CD8-positive, alpha-beta memory T cell (primary cell): ENCODE measurements around the gene YBX1. TPM values are rescaled to one million over a fixed set of nuclear protein-coding genes. Genes with fewer than 3 reads are reported as not detected.
A peak's percentile ranks its signal among the peaks of the same experiment; 100 is the strongest.

ENCODE experiments used
- CTCF ChIA-PET: fragments of 350-600 bp; sonication (Branson Sonifier 250); formaldehyde crosslinking; loops from one replicate; lab custom pipeline; 2021; ENCODE audit warnings: antibody characterized with exemption; lab: Charles Lee
- POLR2A ChIA-PET: fragments of 350-600 bp; sonication (Branson Sonifier 250); formaldehyde crosslinking; loops from one replicate; lab custom pipeline; 2021; ENCODE audit warnings: antibody characterized with exemption; lab: Charles Lee
- DNase-seq, 5 donors: peaks; one replicate each; pipeline versions ENCODE4 v3.0.0 to v3.0.0-alpha.2; 2020 to 2022; ENCODE audit warnings: mixed read lengths in 1 of 5
- H3K27ac ChIP-seq: one replicate; pipeline ENCODE4 v1.7.0; 2013; ENCODE audit warnings: low read depth, mild to moderate bottlenecking, low read length, moderate library complexity
- H3K27me3 ChIP-seq: 2 replicates; pipeline ENCODE4 v1.7.0; 2013; ENCODE audit warnings: low read length, mild to moderate bottlenecking; ENCODE audit not compliant: insufficient read depth, poor library complexity, severe bottlenecking
- H3K36me3 ChIP-seq: 2 replicates; pipeline ENCODE4 v1.7.0; 2013; ENCODE audit warnings: mild to moderate bottlenecking, low read length, moderate library complexity; ENCODE audit not compliant: insufficient read depth
- H3K4me1 ChIP-seq: 2 replicates; pipeline ENCODE4 v1.7.0; 2013; ENCODE audit warnings: mild to moderate bottlenecking, low read length, moderate library complexity; ENCODE audit not compliant: insufficient read depth
- H3K4me3 ChIP-seq: 2 replicates; pipeline ENCODE4 v1.7.0; 2013; ENCODE audit warnings: mild to moderate bottlenecking, low read length
- H3K9me3 ChIP-seq: 2 replicates; pipeline ENCODE4 v1.7.0; 2013; ENCODE audit warnings: mild to moderate bottlenecking, low read length
- H3K27ac Mint-ChIP-seq, 8 donors: one replicate each; pipeline ENCODE4 v1.8.0; 2020 to 2021; ENCODE audit warnings: mixed read lengths in 8 of 8, mild to moderate bottlenecking in 6 of 8, inconsistent platforms in 3 of 8, moderate library complexity in 3 of 8
- H3K27me3 Mint-ChIP-seq, 2 donors: one replicate each; pipeline ENCODE4 v1.8.0; 2020 to 2021; ENCODE audit warnings: mixed read lengths in 2 of 2, mild to moderate bottlenecking in 1 of 2, moderate library complexity in 1 of 2
- H3K36me3 Mint-ChIP-seq, 3 donors: one replicate each; pipeline ENCODE4 v1.8.0; 2020 to 2021; ENCODE audit warnings: mixed read lengths in 3 of 3, inconsistent platforms in 1 of 3, mild to moderate bottlenecking in 1 of 3
- H3K4me1 Mint-ChIP-seq, 3 donors: one replicate each; pipeline ENCODE4 v1.8.0; 2020 to 2021; ENCODE audit warnings: mixed read lengths in 3 of 3, inconsistent platforms in 1 of 3, mild to moderate bottlenecking in 1 of 3
- H3K4me3 Mint-ChIP-seq, 7 donors: one replicate each; pipeline ENCODE4 v1.8.0; 2020 to 2021; ENCODE audit warnings: mixed read lengths in 7 of 7, mild to moderate bottlenecking in 6 of 7, moderate library complexity in 4 of 7, inconsistent platforms in 2 of 7
- H3K9me3 Mint-ChIP-seq, 5 donors: one replicate each; pipeline ENCODE4 v1.8.0; 2020 to 2022; ENCODE audit warnings: mixed read lengths in 5 of 5, mild to moderate bottlenecking in 3 of 5, moderate library complexity in 2 of 5, inconsistent platforms in 1 of 5
- polyA plus RNA-seq: library from polyadenylated mRNA; unstranded; fragments of 300-500 nt; fragmentation: Illumina TruSeq; gene quantifications from one replicate; pipeline ENCODE4 v1.2.3, GENCODE V29; 2021
- total RNA-seq, 2 experiments: library from RNA; stranded (reverse); gene quantifications; one replicate each; pipeline ENCODE4 v1.2.3, GENCODE V29; 2021

YBX1 gene
- total and polyA plus RNA-seq, 3 experiments from 2014 or later: 99.0 to 1,379 (median 1,366) TPM

DNA sequence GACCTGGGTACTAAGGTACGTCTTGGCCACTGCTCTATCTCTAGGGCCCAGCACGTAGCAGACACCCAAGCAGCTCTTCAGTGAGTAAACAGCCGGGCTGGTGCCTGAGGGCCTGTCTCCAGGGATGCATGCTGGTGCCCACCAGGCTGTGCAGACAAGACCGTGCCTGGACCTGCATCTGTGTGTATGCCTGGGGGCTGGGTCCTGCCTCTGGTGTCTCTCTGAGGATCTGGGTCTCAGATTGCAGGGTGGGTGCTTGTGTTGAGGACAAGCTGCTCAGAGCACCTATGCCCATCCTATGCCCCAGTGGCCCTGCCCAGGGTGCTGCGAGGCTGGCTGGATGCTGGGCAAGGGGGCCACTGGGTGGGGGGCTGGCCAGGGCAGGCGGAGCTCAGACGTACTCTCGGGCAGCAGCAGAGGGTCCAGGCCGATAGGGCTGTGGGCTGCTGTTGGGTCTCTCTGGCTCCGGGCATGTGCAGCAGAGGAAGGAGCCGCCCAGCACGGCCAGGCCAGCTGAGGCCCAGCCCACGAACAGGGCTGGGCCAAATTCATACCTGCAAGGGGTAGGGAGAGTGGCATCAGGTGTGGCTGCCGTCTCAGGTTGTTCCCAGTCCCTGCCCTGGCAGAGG lies 53.4 kb downstream of the YBX1 start:
- Mint-ChIP-seq H3K4me3 (no peak overlapping the region), H3K27ac (no peak overlapping the region), H3K9me3 (no peaks in the 10 kb centered on the region), H3K27me3 (peaks cover 0 to 3% of the 10 kb centered on the region in 2 donors), H3K4me1 (peaks cover 0 to 7% (median 2%) of the 10 kb centered on the region in 3 donors), H3K36me3 (no peaks in the 10 kb centered on the region)
- H3K27ac ChIP-seq: no peak overlapping the region
- CTCF ChIA-PET: interaction anchor here (1.0 kb wide), 1 partner anchor 11 kb away, joined by 3 read pairs; no protein-coding TSS in a partner anchor
- no peaks in the 10 kb centered on the region for H3K27me3 ChIP-seq
- POLR2A ChIA-PET: interaction anchor here (0.6 kb wide), 1 partner anchor 13 kb away, joined by 5 read pairs; no protein-coding TSS in a partner anchor
- H3K4me1 ChIP-seq: peaks cover 3% of the 10 kb centered on the region
- H3K36me3 ChIP-seq: no peaks in the 10 kb centered on the region
- no peak for DNase-seq
- H3K4me3 ChIP-seq: no peak overlapping the region
- H3K9me3 ChIP-seq: no peaks in the 10 kb centered on the region

DNA sequence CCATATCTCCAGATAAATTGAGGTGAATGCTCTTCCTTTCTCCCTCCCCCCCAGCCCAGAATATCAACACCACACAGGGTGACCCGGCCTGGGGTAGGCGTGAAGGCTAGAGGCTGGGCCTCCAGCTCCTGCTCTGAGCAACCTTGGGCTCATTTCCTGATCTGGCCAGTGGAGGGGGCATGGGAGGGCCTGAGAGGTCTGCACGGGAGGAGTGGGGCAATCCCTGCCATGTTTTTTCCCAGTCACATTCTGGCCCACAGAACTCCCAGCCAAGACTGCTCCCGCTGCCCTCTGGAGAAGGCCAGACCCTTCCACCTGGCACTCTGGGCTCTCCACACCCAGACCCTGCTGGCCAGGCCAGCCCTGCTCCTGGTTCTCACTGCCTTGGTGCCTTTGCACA lies 53.9 kb downstream of the YBX1 start:
- Mint-ChIP-seq H3K4me3 (no peak overlapping the region), H3K27me3 (peaks cover 0 to 3% of the 10 kb centered on the region in 2 donors), H3K36me3 (no peaks in the 10 kb centered on the region), H3K4me1 (peaks cover 0 to 7% (median 2%) of the 10 kb centered on the region in 3 donors), H3K9me3 (no peaks in the 10 kb centered on the region), H3K27ac (no peak overlapping the region)
- Histone ChIP-seq H3K9me3 (no peaks in the 10 kb centered on the region), H3K4me3 (no peak overlapping the region), H3K27ac (no peak overlapping the region), H3K27me3 (no peaks in the 10 kb centered on the region), H3K36me3 (no peaks in the 10 kb centered on the region), H3K4me1 (peaks cover 3% of the 10 kb centered on the region)
- CTCF ChIA-PET: interaction anchor here (1.0 kb wide), 1 partner anchor 11 kb away, joined by 3 read pairs; no protein-coding TSS in a partner anchor
- no peak for DNase-seq
- POLR2A ChIA-PET: no interaction called here

DNA sequence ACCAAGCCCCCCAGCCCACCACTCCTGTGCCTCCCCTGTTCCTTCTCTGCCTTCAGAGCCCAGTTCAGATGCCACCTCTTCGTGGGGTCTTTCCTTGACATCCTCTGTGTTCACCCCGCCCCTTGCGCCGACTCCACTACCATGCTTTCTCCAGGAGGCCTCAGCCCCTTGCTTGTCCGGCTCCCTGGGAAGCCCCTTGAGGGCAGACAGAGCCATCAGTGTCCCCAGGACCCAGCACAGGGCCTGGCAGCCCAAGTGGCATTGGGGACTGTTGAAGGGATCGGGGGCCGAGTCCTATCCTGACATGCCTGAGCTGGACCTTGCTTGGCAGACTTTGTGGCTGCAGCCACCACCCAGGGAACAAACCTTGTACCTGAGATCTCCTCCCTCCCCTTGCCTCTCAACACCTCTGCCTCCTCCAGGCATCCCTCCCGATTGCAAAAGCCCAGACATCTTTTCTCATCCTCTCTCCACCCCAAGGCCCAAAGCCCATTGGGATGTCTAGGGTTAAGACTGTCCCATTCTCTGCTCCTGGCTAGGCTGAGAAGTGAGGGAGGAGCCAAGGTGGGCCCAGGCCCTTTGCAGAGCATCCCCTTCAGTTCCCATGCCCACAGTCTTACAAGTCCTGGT lies 54.5 kb downstream of the YBX1 start:
- Mint-ChIP-seq H3K27me3 (peaks cover 0 to 3% of the 10 kb centered on the region in 2 donors), H3K9me3 (no peaks in the 10 kb centered on the region), H3K36me3 (no peaks in the 10 kb centered on the region), H3K4me3 (no peak overlapping the region), H3K4me1 (peaks cover 0 to 7% (median 2%) of the 10 kb centered on the region in 3 donors), H3K27ac (peak overlapping the region in 2 of 8 donors; percentile 75 to 76)
- H3K36me3 ChIP-seq: no peaks in the 10 kb centered on the region
- no peaks in the 10 kb centered on the region for H3K9me3 ChIP-seq
- no peak overlapping the region for H3K4me3 ChIP-seq
- H3K27me3 ChIP-seq: no peaks in the 10 kb centered on the region
- CTCF ChIA-PET: interaction anchor here (1.0 kb wide), 1 partner anchor 10 kb away, joined by 3 read pairs; no protein-coding TSS in a partner anchor
- H3K4me1 ChIP-seq: peaks cover 3% of the 10 kb centered on the region
- no peak overlapping the region for H3K27ac ChIP-seq
- DNase-seq: no peak
- POLR2A ChIA-PET: no interaction called here

DNA sequence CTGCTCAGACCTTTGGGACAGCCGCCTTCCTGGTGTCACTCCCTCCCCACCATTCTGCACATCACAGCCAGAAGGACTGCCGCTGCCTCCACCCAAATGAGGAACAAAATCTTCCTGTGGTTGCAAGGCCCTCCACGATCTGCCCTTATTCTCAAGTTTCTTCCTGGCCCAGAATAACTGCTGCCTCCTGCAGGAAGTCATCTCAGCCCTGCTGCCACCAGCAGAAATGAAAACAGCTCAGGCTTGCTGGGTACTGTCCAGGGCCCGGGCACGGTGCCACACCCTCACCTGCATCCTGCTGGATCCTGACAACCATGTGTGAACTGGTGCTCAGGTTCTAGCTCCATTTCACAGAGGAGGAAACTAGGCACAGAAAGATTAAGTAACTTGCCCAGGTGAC lies 55.0 kb downstream of the YBX1 start:
- peaks cover 0 to 7% (median 2%) of the 10 kb centered on the region in 3 donors for H3K4me1 Mint-ChIP-seq
- Histone ChIP-seq H3K4me3 (no peak overlapping the region), H3K27me3 (no peaks in the 10 kb centered on the region), H3K27ac (no peak overlapping the region), H3K4me1 (peaks cover 3% of the 10 kb centered on the region), H3K36me3 (no peaks in the 10 kb centered on the region), H3K9me3 (no peaks in the 10 kb centered on the region)
- H3K4me3 Mint-ChIP-seq: no peak overlapping the region
- H3K27me3 Mint-ChIP-seq: peaks cover 0 to 3% of the 10 kb centered on the region in 2 donors
- no peak for DNase-seq
- ChIA-PET POLR2A (no interaction called here), CTCF (no interaction called here)
- H3K27ac Mint-ChIP-seq: peak overlapping the region in 4 of 8 donors; percentile 24 to 76 (median 58)
- H3K9me3 Mint-ChIP-seq: no peaks in the 10 kb centered on the region
- H3K36me3 Mint-ChIP-seq: no peaks in the 10 kb centered on the region

DNA sequence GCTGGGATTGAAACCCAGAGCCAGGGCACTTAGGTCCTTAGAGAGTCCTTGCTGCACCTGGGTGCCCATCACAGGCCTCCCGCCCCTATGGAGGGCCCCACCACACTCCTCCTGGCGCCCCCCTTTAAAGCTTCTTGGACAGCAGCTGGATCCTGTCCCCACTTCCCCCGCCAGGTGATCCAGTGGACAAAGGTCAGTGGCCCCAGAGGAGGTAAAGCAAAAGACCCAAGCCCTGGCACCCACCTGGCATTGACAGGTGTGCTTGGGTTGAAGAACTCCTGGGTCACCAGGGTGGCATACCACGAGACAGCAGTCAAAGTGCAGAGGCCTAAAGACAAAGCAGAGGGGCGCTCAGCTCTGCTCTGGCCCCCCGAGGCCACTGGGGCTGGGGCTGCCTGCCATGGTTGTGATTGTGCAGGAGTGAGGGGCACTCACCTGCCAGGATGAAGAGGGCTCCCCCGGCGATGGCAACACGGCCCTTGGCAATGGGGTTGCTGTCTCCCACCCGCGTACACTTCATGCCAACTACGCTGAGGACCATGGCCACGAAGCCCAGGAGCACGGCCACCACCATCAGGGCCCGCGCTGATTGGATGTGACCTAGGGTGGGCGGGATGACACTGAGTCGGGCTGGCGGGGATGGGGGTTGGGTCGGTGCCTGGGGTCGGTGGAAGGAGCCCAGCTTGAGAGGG lies 55.9 kb downstream of the YBX1 start:
- ChIA-PET CTCF (no interaction called here), POLR2A (no interaction called here)
- H3K27ac Mint-ChIP-seq: peak overlapping the region in 1 of 8 donors; percentile 50
- peaks cover 0 to 3% of the 10 kb centered on the region in 2 donors for H3K27me3 Mint-ChIP-seq
- Histone ChIP-seq H3K4me3 (no peak overlapping the region), H3K27me3 (no peaks in the 10 kb centered on the region), H3K9me3 (no peaks in the 10 kb centered on the region), H3K36me3 (no peaks in the 10 kb centered on the region), H3K27ac (no peak overlapping the region), H3K4me1 (peaks cover 3% of the 10 kb centered on the region)
- no peak overlapping the region for H3K4me3 Mint-ChIP-seq
- peaks cover 0 to 7% (median 2%) of the 10 kb centered on the region in 3 donors for H3K4me1 Mint-ChIP-seq
- H3K36me3 Mint-ChIP-seq: no peaks in the 10 kb centered on the region
- no peak for DNase-seq
- H3K9me3 Mint-ChIP-seq: no peaks in the 10 kb centered on the region

DNA sequence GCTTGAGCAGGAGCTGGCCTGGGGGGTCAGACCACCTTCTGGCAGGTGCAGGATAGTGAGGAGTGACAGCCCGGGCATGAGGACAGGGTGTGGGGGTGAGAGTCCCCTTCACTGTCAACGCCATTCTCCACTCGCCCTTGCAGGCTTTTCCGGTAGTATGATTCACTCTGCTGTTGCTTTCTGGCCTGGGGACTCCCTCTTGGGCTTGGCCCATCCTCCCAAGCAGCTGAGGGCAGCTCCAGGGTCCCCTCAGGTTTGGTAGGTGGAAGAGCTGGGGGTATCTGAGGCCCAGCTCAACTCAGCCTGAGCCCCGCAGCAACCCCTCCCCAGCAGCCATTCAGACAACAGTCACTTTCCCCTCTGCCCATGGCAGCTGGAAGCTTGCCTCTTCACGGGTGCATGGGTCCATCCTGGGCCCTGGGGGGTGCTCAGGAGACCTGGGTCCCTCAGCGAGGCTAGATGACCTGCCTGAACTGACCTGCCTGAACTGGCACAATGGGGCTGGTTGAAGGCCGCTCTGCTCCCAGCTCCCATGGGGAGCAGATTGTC lies 56.5 kb downstream of the YBX1 start:
- POLR2A ChIA-PET: no interaction called here
- no peaks in the 10 kb centered on the region for H3K9me3 ChIP-seq
- no peak for DNase-seq
- Mint-ChIP-seq H3K4me1 (peaks cover 0 to 7% (median 2%) of the 10 kb centered on the region in 3 donors), H3K4me3 (no peak overlapping the region), H3K27me3 (peaks cover 0 to 3% of the 10 kb centered on the region in 2 donors), H3K36me3 (no peaks in the 10 kb centered on the region), H3K27ac (no peak overlapping the region), H3K9me3 (no peaks in the 10 kb centered on the region)
- H3K36me3 ChIP-seq: no peaks in the 10 kb centered on the region
- H3K4me1 ChIP-seq: peaks cover 3% of the 10 kb centered on the region
- no peak overlapping the region for H3K4me3 ChIP-seq
- H3K27me3 ChIP-seq: no peaks in the 10 kb centered on the region
- no peak overlapping the region for H3K27ac ChIP-seq
- CTCF ChIA-PET: no interaction called here

DNA sequence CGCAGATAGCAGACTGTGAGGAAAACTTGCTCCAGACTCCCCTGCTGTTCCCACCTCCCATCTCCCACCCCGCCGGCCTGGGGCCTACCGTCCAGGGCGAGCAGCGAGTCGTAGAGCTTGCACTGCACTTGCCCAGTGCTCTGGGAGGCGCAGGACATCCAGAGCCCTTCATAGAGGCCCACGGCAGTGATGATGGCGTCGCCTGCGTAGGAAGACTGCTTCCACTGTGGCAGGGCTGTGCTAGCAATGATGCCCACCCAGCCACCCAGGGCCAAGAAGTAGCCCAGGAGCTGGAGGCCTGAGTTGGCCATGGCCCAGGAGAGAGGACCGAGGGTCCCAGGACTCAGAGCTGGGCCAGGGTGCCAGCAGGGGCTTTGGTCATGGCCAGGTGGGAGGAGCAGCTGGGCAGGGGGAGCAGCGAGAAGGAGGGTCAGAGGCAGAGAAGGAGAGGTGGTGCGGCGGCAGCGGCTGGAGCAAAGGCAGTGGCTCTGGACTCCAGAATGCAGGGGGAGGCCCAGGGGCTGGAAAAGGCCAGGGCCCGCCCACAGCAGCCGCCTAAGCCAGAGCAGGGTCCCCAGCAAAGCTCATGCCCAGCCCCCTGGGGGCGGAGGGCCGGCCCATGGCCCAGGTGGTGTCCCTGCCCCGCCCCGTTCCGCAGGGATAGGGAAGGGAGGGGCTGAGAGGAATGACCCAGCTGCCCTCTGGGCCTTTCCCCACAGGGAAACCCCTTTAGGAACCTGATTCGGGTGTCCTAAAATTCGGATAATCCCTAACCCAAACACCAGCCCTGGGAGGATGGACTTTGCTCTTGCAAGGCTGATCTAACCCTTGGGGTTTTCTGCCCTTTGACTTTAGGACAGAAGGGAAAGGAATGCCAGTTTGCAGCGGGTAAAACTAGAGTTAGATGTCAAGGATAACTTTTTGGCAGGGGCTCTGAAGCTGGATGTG lies 57.8 kb downstream of the YBX1 start, which contains the start of gene CLDN19:
Gene CLDN19, minus strand, starts transcription at position 484 of the 948 bp plus-strand sequence. Its CDS starts 173 bp downstream, at position 311.
- no peak within 1 kb of the TSS for H3K27ac ChIP-seq
- no peak within 1 kb of the TSS for H3K4me3 ChIP-seq
- H3K4me1 ChIP-seq: peaks cover 3% of the 10 kb centered on the region
- no peaks in the 10 kb centered on the region for H3K36me3 Mint-ChIP-seq
- no peaks in the 10 kb centered on the region for H3K9me3 Mint-ChIP-seq
- no peak for DNase-seq
- H3K9me3 ChIP-seq: no peaks in the 10 kb centered on the region
- no peaks in the 10 kb centered on the region for H3K36me3 ChIP-seq
- POLR2A ChIA-PET: no interaction called here
- H3K27ac Mint-ChIP-seq: no peak within 1 kb of the TSS
- no peaks in the 10 kb centered on the region for H3K27me3 Mint-ChIP-seq
- no peak within 1 kb of the TSS for H3K4me3 Mint-ChIP-seq
- H3K27me3 ChIP-seq: no peaks in the 10 kb centered on the region
- CTCF ChIA-PET: no interaction called here
- peaks cover 0 to 7% (median 2%) of the 10 kb centered on the region in 3 donors for H3K4me1 Mint-ChIP-seq
